Esophagus (tissue), 2 donors: ENCODE results near the gene FOXC2. TPM values are rescaled to one million over a fixed set of nuclear protein-coding genes. Genes with fewer than 3 reads are reported as not detected.

Experiments used
- H3K27ac ChIP-seq, 2 donors: one replicate each; pipeline ENCODE4 v1.5.1; 2013; ENCODE audit warnings: low read depth in 2 of 2, mild to moderate bottlenecking in 2 of 2, inconsistent platforms in 1 of 2, low read length in 1 of 2, moderate library complexity in 1 of 2
- H3K27me3 ChIP-seq, 2 donors: one replicate each; pipeline ENCODE4 v1.6.1; 2013; ENCODE audit warnings: low read length in 2 of 2, control low read depth in 1 of 2, mild to moderate bottlenecking in 1 of 2; ENCODE audit not compliant: insufficient read depth in 2 of 2, control insufficient read depth in 1 of 2
- H3K36me3 ChIP-seq, 2 donors: one replicate each; pipeline ENCODE4 v1.6.1; 2013; ENCODE audit warnings: low read length in 1 of 2; ENCODE audit not compliant: control insufficient read depth in 2 of 2, insufficient read depth in 2 of 2
- H3K4me1 ChIP-seq, 2 donors: one replicate each; pipeline ENCODE4 v1.6.1; 2013; ENCODE audit warnings: low read length in 1 of 2; ENCODE audit not compliant: control insufficient read depth in 2 of 2, insufficient read depth in 2 of 2
- H3K4me3 ChIP-seq, 2 donors: one replicate each; pipeline ENCODE4 v1.5.1; 2013; ENCODE audit warnings: low read length in 2 of 2, mild to moderate bottlenecking in 2 of 2, low read depth in 1 of 2, moderate library complexity in 1 of 2
- H3K9me3 ChIP-seq, 2 donors: one replicate each; pipeline ENCODE4 v1.6.1; 2013; ENCODE audit warnings: mild to moderate bottlenecking in 2 of 2, low read depth in 1 of 2, low read length in 1 of 2, moderate library complexity in 1 of 2; ENCODE audit not compliant: control insufficient read depth in 2 of 2, insufficient read depth in 1 of 2
- WGBS, 2 donors: extraction: QIAGEN DNeasy Blood & Tissue Kit; methylation state at CpG; one replicate each; pipeline ENCODE4 v1.1.7; 2013; 5-methylcytosine and 5-hydroxymethylcytosine counted together
- polyA plus RNA-seq, 2 donors: library from polyadenylated mRNA; stranded (reverse); fragments of 200-250 nt; gene quantifications; one replicate each; pipeline ENCODE4 v1.2.3, GENCODE V29; 2013
- donor health status: healthy with polysubstance abuse.
- donor health status: Bipolar disorder and iron deficiency.

The FOXC2 gene
- polyA plus RNA-seq, 2 donors: 0.10 to 0.18 TPM

GRCh38 chr16:86553356-86553755 is 13.3 kb upstream of the FOXC2 start:
- H3K27me3 ChIP-seq: no peaks in the 10 kb centered on the region
- no peak overlapping the region for H3K27ac ChIP-seq
- no peaks in the 10 kb centered on the region for H3K9me3 ChIP-seq
- H3K4me3 ChIP-seq: no peak overlapping the region
- peaks cover 0 to 9% of the 10 kb centered on the region in 2 donors for H3K4me1 ChIP-seq
- peaks cover 0 to 10% of the 10 kb centered on the region in 2 donors for H3K36me3 ChIP-seq
- 95 to 96% methylated on average over 20 to 22 of the region's 22 CpGs for WGBS, 2 donors

- peaks cover 0 to 10% of the 10 kb centered on the region in 2 donors for H3K36me3 ChIP-seq
- H3K27me3 ChIP-seq: no peaks in the 10 kb centered on the region
- H3K9me3 ChIP-seq: no peaks in the 10 kb centered on the region
- WGBS, 2 donors: 3 to 4% methylated on average over 10 of the region's 10 CpGs
- peaks cover 0 to 9% of the 10 kb centered on the region in 2 donors for H3K4me1 ChIP-seq
- peak overlapping the region; percentile 82 to 90 for H3K4me3 ChIP-seq
- peak overlapping the region; percentile 65 to 84 for H3K27ac ChIP-seq
These were observed 12.1 kb upstream of the FOXC2 start for GRCh38 chr16:86554599-86554916.

DNA sequence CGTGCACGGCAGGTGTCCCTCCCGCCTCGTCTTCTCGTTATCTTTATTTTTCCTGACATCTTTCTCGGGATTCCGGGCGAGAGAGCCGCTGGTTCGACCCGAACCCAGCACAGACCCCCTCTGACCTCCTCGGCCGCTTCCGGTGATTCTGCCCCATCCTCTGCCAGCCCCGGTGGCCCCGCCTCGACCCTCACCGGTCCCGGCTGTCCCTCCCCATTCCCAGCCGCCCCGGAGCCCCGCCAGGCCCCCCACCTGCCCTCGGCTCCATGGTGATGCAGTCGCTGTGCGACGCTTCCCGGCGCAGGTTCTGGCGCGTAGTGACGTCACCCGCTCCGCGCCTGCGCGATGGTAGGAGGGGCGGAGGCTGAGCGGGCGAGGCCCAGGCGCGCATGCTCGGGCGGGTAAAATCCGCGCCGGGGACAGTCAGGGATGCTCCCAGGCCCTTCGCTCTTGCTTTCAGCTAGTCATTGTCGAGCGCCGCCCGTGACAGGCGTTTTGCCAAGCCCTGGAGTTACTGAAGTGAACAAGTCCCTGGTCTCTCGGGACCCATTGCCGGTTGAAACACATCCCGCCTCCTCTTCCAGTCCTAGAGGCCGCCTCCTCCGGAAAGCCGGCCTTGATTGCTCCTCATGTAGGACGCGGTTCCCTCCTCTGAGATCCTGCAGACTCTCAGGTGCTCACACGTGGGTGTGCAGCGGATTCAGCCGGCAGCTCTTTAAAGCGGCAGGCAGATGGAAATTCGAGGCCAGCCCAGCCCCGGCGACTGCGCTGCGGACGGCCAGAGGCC is 11.5 kb upstream of the FOXC2 start, which contains the start of gene MTHFSD:
Gene MTHFSD (minus strand): TSS at position 319 of the 787 bp plus-strand sequence. CDS start 51 bp downstream, at position 268.
- Histone ChIP-seq H3K27me3 (no peaks in the 10 kb centered on the region), H3K36me3 (peaks cover 0 to 7% of the 10 kb centered on the region in 2 donors), H3K27ac (peak within 1 kb of the TSS; percentile 65 to 84), H3K4me1 (peaks cover 0 to 9% of the 10 kb centered on the region in 2 donors), H3K4me3 (peak within 1 kb of the TSS; percentile 82 to 90), H3K9me3 (no peaks in the 10 kb centered on the region)
- WGBS, 2 donors: 5% methylated on average over 67 to 70 of the region's 70 CpGs

- Histone ChIP-seq H3K9me3 (no peaks in the 10 kb centered on the region), H3K4me1 (peaks cover 0 to 9% of the 10 kb centered on the region in 2 donors), H3K4me3 (peak overlapping the region; percentile 82 to 90), H3K27ac (no peak overlapping the region), H3K36me3 (peaks cover 0 to 4% of the 10 kb centered on the region in 2 donors), H3K27me3 (no peaks in the 10 kb centered on the region)
- WGBS, 2 donors: 23 to 30% methylated on average over 17 of the region's 17 CpGs
These were observed 10.9 kb upstream of the FOXC2 start for GRCh38 chr16:86555704-86556075.

- Histone ChIP-seq H3K36me3 (peaks cover 0 to under 1% of the 10 kb centered on the region in 2 donors), H3K4me1 (peaks cover 0 to 9% of the 10 kb centered on the region in 2 donors), H3K27ac (no peak overlapping the region), H3K4me3 (no peak overlapping the region), H3K27me3 (no peaks in the 10 kb centered on the region), H3K9me3 (no peaks in the 10 kb centered on the region)
- WGBS, 2 donors: 64 to 71% methylated on average over 5 of the region's 5 CpGs
These were observed 10.1 kb upstream of the FOXC2 start for GRCh38 chr16:86556576-86556975.

GRCh38 chr16:86557587-86557986 is 9.0 kb upstream of the FOXC2 start:
- Histone ChIP-seq H3K9me3 (no peaks in the 10 kb centered on the region), H3K36me3 (no peaks in the 10 kb centered on the region), H3K4me3 (no peak overlapping the region), H3K27me3 (no peaks in the 10 kb centered on the region), H3K4me1 (peaks cover 0 to 9% of the 10 kb centered on the region in 2 donors), H3K27ac (no peak overlapping the region)
- 75 to 78% methylated on average over 4 of the region's 4 CpGs for WGBS, 2 donors

- no peaks in the 10 kb centered on the region for H3K9me3 ChIP-seq
- peaks cover 0 to 9% of the 10 kb centered on the region in 2 donors for H3K4me1 ChIP-seq
- H3K27me3 ChIP-seq: no peaks in the 10 kb centered on the region
- WGBS, 2 donors: 67 to 69% methylated on average over 28 of the region's 28 CpGs
- no peak overlapping the region for H3K27ac ChIP-seq
- no peak overlapping the region for H3K4me3 ChIP-seq
- H3K36me3 ChIP-seq: no peaks in the 10 kb centered on the region
These were observed 8.1 kb upstream of the FOXC2 start for GRCh38 chr16:86558355-86559193.

DNA sequence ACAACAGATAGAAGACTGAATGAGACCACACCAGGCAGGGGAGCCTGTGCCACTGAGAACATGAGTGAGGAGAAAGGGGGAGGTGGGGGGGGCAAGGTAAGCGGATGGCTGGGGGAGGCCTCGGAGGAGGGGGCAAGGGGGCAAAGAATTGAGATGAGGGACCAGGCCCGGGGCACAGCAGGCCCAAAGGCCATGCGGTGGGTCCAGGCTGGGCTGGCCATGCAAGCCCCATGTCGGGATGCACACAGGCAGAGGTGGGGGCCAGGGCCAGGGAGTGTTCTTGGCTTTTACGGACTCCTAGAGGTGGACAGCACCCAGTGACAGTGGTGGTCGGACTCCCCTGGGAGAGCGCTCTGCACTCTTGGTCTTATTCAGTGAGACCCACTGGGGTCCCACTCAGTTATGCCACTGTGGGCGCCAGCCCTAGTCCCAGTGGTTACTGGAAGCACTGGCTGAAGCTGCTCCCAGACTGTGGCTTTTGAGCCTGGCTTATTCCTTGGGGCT is 6.8 kb upstream of the FOXC2 start:
- no peaks in the 10 kb centered on the region for H3K9me3 ChIP-seq
- WGBS, 2 donors: 86 to 87% methylated on average over 7 to 9 of the region's 9 CpGs
- peaks cover 0 to 3% of the 10 kb centered on the region in 2 donors for H3K27me3 ChIP-seq
- H3K27ac ChIP-seq: no peak overlapping the region
- no peak overlapping the region for H3K4me3 ChIP-seq
- no peaks in the 10 kb centered on the region for H3K36me3 ChIP-seq
- H3K4me1 ChIP-seq: peaks cover 0 to 6% of the 10 kb centered on the region in 2 donors

GRCh38 chr16:86562356-86562755 is 4.3 kb upstream of the FOXC2 start:
- no peaks in the 10 kb centered on the region for H3K36me3 ChIP-seq
- no peaks in the 10 kb centered on the region for H3K9me3 ChIP-seq
- H3K4me1 ChIP-seq: peaks cover 0 to 2% of the 10 kb centered on the region in 2 donors
- peaks cover 3 to 7% of the 10 kb centered on the region in 2 donors for H3K27me3 ChIP-seq
- 60 to 65% methylated on average over 6 of the region's 6 CpGs for WGBS, 2 donors
- H3K4me3 ChIP-seq: no peak overlapping the region
- H3K27ac ChIP-seq: no peak overlapping the region
